C4-2B (cell line): Measurements from ENCODE around the gene ITPKC.
"Not testable (repeated sequence)": the region's sequence is repeated elsewhere in the genome, so short reads cannot be mapped to it uniquely, and the experiment has no call there.

Experiments
- ZFX ChIP-seq: fragments of 450-650 bp; IDR thresholded peaks from 2 replicates; pipeline ENCODE4 v1.6.1; 2017
- TF ChIP-seq, protein P1 (sequence below): fragments of 450-650 bp; conservative IDR thresholded peaks from 2 replicates; pipeline ENCODE4 v1.5.1; 2017; ENCODE audit warnings: mild to moderate bottlenecking

DNA sequence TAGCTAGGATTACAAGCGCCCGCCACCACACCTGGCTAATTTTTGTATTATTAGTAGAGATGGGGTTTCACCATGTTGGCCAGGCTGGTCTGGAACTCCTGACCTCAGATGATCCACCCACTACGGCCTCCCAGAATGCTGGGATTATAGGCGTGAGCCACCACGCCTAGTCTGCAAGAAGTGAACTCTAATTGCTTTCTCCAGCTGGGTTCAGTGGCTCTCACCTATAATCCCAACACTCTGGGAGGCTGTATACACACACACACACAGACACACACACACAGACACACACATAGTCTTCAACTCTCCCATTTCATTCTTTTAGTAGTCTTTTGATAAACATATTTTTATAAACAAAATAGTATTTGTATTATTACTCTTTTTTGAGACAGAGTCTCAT is 13.2 kb downstream of the ITPKC start:
- not testable (repeated sequence) for TF ChIP-seq ZFX
- TF ChIP-seq, protein P1, sequence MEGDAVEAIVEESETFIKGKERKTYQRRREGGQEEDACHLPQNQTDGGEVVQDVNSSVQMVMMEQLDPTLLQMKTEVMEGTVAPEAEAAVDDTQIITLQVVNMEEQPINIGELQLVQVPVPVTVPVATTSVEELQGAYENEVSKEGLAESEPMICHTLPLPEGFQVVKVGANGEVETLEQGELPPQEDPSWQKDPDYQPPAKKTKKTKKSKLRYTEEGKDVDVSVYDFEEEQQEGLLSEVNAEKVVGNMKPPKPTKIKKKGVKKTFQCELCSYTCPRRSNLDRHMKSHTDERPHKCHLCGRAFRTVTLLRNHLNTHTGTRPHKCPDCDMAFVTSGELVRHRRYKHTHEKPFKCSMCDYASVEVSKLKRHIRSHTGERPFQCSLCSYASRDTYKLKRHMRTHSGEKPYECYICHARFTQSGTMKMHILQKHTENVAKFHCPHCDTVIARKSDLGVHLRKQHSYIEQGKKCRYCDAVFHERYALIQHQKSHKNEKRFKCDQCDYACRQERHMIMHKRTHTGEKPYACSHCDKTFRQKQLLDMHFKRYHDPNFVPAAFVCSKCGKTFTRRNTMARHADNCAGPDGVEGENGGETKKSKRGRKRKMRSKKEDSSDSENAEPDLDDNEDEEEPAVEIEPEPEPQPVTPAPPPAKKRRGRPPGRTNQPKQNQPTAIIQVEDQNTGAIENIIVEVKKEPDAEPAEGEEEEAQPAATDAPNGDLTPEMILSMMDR: not testable (repeated sequence)
